GF-D8 (cell line): ENCODE data around the gene INO80E.
"Not testable (repeated sequence)": the region's sequence is repeated elsewhere in the genome, so short reads cannot be mapped to it uniquely, and the experiment has no call there.

Experiments
- DNase-seq: peaks from one replicate; lab custom pipeline; 2025; lab: John Stamatoyannopoulos, UW

Gene INO80E

DNA sequence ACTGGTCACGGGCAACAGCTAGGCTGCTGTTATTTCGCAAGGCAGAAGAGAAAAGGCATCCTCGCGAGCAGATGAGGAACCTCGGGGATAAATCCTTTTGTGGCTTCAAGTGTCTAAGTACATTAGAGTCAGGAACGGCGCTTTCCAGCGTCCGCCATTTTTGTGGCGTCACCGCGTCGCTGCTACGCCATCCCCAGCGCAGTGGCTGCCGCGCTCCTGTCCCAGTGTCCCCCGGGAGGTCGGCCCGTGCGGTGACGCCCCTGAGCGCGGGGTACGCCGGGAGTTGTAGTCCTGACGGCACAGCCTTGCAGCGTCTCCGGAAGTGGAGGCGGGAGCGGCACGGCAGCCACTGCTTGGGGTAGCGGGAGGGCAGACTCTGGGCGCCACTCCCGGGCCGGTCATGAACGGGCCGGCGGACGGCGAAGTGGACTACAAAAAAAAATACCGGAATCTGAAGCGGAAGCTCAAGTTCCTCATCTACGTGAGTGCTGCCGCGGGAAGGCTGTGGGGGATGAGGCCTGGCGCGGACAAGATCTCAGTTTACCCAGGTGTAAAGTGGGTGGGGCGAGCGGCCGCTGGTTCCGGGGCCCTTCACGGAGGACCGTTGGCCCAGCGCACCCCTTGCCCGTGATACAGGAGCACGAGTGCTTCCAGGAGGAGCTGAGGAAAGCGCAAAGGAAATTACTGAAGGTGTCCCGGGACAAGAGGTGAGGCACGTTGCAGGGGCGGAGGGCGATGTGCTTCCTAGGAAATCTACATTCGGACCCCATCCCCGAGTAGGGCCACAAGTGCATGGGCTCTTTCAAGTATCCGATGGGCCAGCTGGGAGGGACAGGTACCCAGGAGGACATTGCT, at the start of gene INO80E:
TSS of gene INO80E (plus strand) at position 331 of the 855 bp plus-strand sequence. CDS start at position 401, 70 bp downstream.
- DNase-seq, result peak; percentile 76

- no peak for DNase-seq
Measured at GRCh38 chr16:29947897-29948296, 48.1 kb upstream of the INO80E start.

DNA sequence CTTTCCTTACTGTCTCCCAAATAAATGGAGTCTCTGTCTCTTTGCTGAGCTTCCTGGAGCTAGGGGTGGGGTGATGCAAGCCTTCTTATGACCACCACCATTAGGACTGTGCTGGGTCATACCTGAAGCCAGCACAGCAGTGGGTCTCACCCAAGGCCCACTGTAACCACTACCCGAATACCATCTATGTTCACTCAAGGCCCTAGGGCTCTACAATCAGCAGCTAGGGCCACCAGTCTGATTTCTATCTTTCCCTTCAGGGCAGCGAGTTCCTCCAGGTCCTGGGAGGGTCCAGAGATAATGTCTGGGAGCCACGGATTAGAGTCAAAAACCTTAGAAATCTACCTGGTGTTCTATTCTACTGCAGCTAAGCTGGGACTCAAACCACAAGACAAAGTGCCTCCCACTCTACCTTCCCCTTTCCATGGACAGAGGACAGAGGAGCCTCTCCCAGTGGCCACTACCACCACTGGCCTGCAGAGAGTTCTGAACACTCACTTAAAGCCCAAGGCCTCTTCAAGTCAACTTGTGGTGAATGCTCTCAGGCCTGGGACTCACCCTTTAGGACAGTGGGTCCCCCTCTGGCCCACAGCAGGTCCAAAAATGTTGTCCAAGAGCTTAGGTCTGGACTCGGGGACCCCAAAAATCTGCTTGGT, 45.1 kb upstream of the INO80E start:
- DNase-seq, result no peak

- DNase-seq, result no peak
Measured at GRCh38 chr16:29951625-29952365, 44.2 kb upstream of the INO80E start.

- no peak for DNase-seq
Measured at GRCh38 chr16:29958756-29959155, 37.3 kb upstream of the INO80E start.

DNA sequence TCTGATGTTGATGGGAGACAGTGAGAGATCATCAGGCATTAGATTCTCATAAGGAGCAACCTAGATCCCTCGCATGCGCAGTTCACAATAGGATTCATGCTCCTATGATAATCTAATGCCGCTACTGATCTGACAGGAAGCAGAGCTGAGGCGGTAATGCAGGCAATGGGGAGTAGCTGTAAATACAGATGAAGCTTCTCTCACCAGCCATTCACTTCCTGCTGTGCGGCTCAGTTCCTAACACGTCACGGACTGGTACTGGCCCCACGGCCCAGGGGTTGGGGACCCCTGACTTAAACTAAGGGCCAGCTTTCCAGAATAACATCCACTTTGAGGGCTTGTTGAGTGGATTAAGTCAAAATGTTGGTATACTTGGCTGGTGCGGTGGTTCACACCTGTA, 36.7 kb upstream of the INO80E start:
- no peak for DNase-seq

- DNase-seq, result not testable (repeated sequence)
Measured at GRCh38 chr16:29959821-29960220, 36.2 kb upstream of the INO80E start.

DNA sequence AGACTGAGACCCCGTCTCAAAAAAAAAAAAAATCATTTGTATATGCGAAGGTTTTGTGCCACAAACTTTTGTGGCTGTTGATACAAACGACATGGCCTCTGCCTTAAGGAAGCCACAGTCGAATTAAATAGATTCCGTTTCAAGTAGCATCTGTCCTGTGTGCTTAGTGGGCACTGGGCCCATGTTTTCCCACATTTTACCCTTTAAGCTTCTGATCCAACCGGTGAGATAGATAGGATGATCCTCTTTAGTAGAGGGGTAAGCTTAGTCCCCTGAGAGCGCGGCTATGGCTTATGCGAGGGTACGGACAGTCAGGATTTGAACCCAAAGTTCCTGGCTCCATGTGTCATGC, 34.9 kb upstream of the INO80E start:
- no peak for DNase-seq

DNA sequence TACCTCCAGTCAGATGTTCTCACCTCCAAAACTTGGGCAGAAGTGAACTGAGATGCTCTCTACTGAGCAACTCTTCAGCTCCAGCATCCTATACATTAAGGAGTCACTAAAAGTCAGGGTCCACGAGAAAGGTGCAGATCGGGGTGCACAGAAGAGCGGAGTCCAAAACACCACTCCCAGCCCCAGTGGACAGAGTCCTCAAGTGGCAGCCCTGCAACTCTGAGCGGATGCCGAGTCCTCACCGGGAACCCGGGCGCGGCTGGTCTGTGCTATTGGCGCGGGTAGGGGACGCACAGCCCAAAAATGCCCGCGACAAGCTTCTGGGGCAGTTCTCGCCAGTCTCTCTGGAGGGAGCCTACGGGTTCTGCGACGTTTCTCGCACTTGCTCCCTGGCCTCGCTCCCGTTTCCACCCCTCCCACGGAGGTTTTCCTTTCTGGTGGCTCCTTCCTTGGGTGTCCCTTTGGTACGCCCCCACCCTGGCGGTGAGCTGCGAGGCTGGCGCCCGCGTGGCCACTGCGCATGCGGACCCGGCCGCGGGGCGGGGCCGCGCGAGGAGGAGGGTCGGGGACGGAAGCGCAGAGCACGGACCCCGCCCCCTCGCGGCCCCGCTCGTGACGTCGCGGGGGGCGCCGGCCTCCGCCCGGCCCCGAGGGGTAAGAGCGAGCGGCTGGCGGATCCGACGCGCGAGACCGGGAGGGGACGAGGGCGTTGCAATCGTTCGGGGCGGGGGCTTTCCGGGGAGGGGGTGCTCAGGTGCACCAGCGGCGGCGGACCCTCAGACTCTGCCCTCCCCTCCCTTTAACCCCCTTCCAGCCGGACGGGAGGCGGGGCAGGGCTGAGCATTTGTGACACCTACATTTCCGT, 34.3 kb upstream of the INO80E start, which contains the start of gene TMEM219:
TSS of gene TMEM219 (plus strand) at position 601 of the 865 bp plus-strand sequence. CDS start 1,065 bp downstream, outside the sequence.
- peak; percentile 68 for DNase-seq

DNA sequence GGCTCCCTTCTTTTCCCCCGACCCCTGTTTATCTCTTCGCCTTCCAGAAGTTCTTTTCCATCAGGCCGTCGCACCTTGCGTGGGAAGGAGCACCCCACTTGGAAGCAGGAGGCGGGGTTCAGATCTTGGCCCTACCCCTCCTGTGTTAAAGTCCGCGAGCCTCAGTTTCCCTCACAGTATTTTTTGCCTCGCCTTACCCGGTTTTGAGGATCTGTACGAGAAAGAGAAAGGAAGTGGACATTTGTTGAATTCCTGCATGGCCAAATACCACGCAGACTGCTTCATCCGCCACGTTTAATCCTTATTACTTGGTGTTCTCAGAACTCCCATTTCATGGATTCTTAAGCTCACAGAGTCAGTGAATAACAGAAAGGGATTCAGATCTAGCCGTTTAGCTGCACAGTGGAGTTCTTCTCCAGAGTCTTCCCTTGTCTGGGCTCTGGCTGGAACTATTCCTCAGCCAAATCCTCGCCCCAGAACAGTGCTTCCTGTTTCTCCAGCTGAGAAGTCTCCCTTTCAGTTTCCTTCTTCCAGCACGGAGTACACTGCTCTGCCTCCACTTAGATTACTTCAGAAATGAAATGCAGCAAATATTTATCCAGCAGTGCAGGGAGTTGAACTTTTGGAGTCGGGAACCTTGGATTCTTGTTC, 33.6 kb upstream of the INO80E start:
- DNase-seq, result peak; percentile 11

DNA sequence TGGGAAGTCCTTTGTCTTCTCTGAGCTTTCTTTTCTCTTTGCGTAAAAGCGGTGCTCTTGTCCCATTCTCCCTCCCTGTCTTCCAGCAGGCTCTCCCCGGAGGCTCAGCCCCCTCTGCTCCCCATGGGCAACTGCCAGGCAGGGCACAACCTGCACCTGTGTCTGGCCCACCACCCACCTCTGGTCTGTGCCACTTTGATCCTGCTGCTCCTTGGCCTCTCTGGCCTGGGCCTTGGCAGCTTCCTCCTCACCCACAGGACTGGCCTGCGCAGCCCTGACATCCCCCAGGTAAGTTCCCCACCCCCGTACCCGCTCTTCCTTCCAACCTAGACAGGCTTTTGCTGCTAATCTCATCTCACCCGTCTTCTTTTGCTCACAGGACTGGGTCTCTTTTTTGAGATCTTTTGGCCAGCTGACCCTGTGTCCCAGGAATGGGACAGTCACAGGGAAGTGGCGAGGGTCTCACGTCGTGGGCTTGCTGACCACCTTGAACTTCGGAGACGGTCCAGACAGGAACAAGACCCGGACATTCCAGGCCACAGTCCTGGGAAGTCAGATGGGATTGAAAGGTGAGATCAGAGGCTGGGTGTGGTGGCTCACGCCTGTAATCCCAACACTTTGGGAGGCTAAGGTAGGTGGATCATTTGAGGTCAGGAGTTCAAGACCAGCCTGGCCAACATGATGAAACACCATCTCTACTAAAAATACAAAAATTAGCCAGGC, 32.9 kb upstream of the INO80E start:
- DNase-seq, result no peak

GRCh38 chr16:29968205-29968604, 27.8 kb upstream of the INO80E start:
- no peak for DNase-seq

DNA sequence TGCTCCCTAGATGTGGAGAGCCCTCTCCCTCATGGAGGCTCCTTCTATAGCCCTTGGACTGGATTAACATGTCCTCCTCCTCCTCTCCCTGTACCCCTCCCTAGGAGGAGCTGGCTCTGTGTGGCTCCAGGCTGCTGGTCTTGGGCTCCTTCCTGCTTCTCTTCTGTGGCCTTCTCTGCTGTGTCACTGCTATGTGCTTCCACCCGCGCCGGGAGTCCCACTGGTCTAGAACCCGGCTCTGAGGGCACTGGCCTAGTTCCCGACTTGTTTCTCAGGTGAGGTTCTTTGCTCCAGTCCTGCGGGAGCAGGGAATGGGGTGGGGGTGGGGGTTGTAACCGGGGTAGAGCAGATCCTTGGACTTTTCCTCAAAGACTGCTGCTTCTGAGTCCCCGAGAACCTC, 24.7 kb upstream of the INO80E start:
- no peak for DNase-seq

DNA sequence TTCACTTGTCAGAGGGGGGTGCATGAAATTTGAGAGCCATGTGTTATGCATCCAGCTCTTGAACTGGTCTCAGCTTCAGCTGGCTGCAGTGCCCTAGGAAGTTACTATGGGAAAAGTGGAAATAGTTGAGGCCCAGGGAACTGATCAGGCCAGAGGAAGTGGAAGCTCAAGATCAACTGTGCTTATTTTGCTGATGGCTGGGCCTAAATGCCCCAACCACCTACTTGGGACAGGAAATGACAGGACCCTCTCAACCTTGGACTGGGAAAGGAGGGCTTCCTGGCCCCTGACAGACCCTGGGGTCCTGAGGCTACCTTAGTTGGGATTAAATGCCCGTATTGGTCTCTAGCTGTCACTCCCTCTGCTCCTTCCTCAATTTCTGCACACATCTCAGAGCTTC, 23.5 kb upstream of the INO80E start:
- no peak for DNase-seq

GRCh38 chr16:29972992-29973383, 23.1 kb upstream of the INO80E start:
- DNase-seq, result no peak

DNA sequence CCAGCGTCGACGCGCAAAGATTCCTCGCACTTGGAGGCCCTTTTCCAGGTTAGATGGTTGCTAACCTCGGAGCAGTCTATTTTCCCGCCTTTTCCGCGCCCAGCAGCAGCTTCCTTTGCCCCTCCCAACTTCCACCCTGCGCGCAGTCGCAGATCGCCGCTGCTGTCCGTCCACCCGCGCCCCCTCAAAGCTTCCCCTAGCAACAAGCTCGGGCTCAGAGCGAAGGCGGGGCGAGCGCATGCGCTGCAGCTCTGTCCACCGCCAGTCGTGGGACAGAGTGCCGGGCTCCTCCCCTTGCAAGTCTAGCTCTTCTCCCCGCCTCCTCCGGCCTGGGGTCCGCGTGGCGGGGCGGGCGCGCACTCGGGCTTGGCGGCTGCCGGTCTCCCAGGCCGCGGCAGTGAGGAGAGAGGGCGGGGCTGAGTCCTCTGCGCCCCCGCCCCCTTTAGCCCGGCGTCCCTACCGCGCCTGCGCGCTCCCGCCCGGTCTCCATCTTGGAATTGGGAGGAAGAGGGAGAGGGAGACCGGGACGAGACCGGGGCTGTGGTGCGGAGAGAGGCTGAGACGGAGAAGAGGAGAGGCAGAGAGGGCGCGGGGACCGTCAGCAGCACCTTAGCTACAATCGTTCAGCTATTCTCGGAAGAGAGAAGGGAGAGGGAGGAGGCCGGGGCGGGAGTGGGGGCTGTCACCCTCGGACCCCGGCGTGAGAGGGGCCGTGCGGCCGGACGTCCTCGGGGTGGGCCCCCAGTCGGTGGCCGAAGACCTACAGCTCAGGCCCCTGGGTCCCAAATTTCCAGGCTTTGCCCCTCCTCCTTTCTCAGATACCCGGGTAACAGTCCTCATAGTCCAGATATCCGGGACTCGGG, 22.4 kb upstream of the INO80E start, which contains the start of gene TAOK2:
TSS of gene TAOK2 (plus strand) at position 485 of the 863 bp plus-strand sequence. CDS start 3,905 bp downstream, outside the sequence.
- peak; percentile 97 for DNase-seq

- no peak for DNase-seq
Measured at GRCh38 chr16:29974291-29975133, 21.5 kb upstream of the INO80E start.

GRCh38 chr16:29975134-29975538, 20.9 kb upstream of the INO80E start:
- no peak for DNase-seq
